ENCODE results near the gene SCRN1. TPM values are rescaled to one million over a fixed set of nuclear protein-coding genes. Genes with fewer than 3 reads are reported as not detected.
A peak's percentile ranks its signal among the peaks of the same experiment; 100 is the strongest.

Gene SCRN1
- total and polyA plus RNA-seq, 2 of the 13 experiments (the other 11 are each of a cell fraction or from before 2014, with no cell fraction given) = 43.2 to 49.8 TPM

DNA sequence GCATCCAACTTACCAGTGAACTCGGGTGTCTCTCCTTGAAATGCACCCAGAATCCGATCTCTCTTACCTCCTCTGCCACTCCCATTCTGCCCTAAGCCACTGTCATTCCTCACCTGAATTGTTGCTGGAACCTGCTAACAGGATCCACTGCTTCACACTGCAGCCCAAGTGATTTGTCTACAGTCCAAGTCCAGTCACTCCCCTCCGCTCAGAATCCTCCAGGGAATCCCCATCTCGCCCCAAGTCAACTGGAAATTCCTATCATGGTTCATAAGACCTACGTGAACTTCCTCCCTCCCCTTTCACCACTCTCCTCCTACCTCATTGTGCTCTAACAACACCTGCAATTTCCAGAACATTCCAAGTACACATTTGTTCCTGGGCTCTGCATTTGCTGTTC, 91.3 kb downstream of the SCRN1 start (continued):
- no peak for TF ChIP-seq GFI1 (CRISPR knock-in tag; IDR thresholded peaks at IDR 0.05; ENCODE audit: borderline replicate concordance)
- TF ChIP-seq ZNF10 (CRISPR knock-in tag; IDR thresholded peaks at IDR 0.05; ENCODE audit: borderline replicate concordance, low read depth) = no peak
- TF ChIP-seq SSRP1 (CRISPR knock-in tag; IDR thresholded peaks at IDR 0.05) = no peak
- TF ChIP-seq ZNF576 (CRISPR knock-in tag; IDR thresholded peaks at IDR 0.05) = no peak
- no peak for TF ChIP-seq GPN1 (CRISPR knock-in tag; IDR thresholded peaks at IDR 0.05; ENCODE audit: borderline replicate concordance)
- no peak for TF ChIP-seq ZNF572 (CRISPR knock-in tag; IDR thresholded peaks at IDR 0.05)
- TF ChIP-seq PAX8 (CRISPR knock-in tag; IDR thresholded peaks at IDR 0.05; ENCODE audit: borderline replicate concordance) = no peak
- TF ChIP-seq ZBTB21 (CRISPR knock-in tag; IDR thresholded peaks at IDR 0.05) = no peak
- no peak for TF ChIP-seq ELF1 (CRISPR knock-in tag; IDR thresholded peaks at IDR 0.05)
- no peak for TF ChIP-seq HOXA9 (CRISPR knock-in tag; IDR thresholded peaks at IDR 0.05; ENCODE audit: borderline replicate concordance)

DNA sequence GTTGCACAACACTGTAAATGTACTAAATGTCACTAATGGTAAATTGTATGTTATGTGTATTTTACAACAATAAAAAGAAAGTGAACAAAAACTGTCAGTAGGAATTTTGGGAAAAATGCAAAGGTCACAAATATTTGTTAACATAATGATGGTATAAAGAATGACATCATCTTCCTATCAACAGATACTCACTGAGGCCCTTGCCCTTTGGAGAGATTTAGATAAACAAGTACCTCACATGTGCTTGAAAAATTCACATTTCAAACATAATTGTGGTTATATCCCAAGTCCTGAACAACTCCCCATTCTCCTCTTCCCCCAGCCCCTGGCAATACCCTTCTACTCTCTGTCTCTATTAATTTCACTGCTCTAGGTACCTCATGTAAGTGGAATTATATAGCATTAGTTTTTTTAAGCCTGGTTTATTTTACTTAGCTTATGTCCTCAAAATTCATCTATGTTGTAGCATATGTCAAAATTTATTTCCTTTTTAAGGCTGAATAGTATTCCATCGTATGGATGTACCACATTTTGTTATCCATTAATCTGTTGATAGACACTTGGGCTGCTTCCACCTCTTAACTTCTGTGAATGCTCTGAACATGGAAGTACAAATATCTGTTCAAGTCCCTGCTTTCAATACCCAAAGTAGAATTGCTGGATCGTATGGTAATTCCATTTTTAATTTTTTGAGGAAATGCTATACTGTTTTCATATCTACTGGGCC, 92.8 kb downstream of the SCRN1 start:
- no TSS peak for BruUV-seq (replicated peaks)
- Histone ChIP-seq H3K4me1 (ENCODE audit: insufficient read depth, low read length) (no peaks in the 10 kb centered on the region), H3K4me3 (replicated peaks in 1 of 3; ENCODE audit: insufficient read depth in 1 of 3, low read depth in 2 of 3, low read length in 3 of 3) (no peak overlapping the region), H4K20me1 (ENCODE audit: insufficient read depth, low read length) (no peaks in the 10 kb centered on the region), H3K27me3 (ENCODE audit: control insufficient read depth in 1 of 2, insufficient read depth in 2 of 2, low read length in 2 of 2) (peaks cover 0 to 8% of the 10 kb centered on the region in 2 experiments; a peak in 1 of 5 replicates), H2AFZ (ENCODE audit: low read length) (no peak overlapping the region), H3K9me3 (ENCODE audit: low read length) (no peaks in the 10 kb centered on the region), H3K36me3 (replicated peaks in 1 of 2; ENCODE audit: control insufficient read depth in 1 of 2, insufficient read depth in 2 of 2, low read length in 2 of 2) (no peaks in the 10 kb centered on the region), H3K79me2 (ENCODE audit: insufficient read depth, low read length) (no peaks in the 10 kb centered on the region), H3K4me2 (ENCODE audit: low read depth, low read length) (no peak overlapping the region), H3K27ac (ENCODE audit: extremely low read length, insufficient read depth, low read length) (no peak overlapping the region), H3K9ac (ENCODE audit: insufficient read depth, low read depth, low read length) (no peak overlapping the region)
- CTCF ChIA-PET (ENCODE audit: low intra/inter-chr PET ratio, low total read pairs) = no interaction called here
- peak; percentile 89 for TF ChIP-seq ATF7 (IDR thresholded peaks at IDR 0.05)
- no peak for TF ChIP-seq ATF7 (CRISPR knock-in tag; IDR thresholded peaks at IDR 0.05)
- TF ChIP-seq, protein P1, sequence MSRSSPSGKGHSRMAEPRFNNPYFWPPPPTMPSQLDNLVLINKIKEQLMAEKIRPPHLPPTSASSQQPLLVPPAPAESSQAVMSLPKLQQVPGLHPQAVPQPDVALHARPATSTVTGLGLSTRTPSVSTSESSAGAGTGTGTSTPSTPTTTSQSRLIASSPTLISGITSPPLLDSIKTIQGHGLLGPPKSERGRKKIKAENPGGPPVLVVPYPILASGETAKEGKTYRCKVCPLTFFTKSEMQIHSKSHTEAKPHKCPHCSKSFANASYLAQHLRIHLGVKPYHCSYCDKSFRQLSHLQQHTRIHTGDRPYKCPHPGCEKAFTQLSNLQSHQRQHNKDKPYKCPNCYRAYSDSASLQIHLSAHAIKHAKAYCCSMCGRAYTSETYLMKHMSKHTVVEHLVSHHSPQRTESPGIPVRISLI (CRISPR knock-in tag; IDR thresholded peaks at IDR 0.05; ENCODE audit: borderline replicate concordance) = no peak
- TF ChIP-seq NFE2L1 (CRISPR knock-in tag; IDR thresholded peaks at IDR 0.05; ENCODE audit: borderline replicate concordance) = no peak
- no peak for TF ChIP-seq ZNF550 (CRISPR knock-in tag; IDR thresholded peaks at IDR 0.05; ENCODE audit: borderline replicate concordance)
- TF ChIP-seq, protein P2, sequence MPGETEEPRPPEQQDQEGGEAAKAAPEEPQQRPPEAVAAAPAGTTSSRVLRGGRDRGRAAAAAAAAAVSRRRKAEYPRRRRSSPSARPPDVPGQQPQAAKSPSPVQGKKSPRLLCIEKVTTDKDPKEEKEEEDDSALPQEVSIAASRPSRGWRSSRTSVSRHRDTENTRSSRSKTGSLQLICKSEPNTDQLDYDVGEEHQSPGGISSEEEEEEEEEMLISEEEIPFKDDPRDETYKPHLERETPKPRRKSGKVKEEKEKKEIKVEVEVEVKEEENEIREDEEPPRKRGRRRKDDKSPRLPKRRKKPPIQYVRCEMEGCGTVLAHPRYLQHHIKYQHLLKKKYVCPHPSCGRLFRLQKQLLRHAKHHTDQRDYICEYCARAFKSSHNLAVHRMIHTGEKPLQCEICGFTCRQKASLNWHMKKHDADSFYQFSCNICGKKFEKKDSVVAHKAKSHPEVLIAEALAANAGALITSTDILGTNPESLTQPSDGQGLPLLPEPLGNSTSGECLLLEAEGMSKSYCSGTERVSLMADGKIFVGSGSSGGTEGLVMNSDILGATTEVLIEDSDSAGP (CRISPR knock-in tag; IDR thresholded peaks at IDR 0.05; ENCODE audit: borderline replicate concordance) = no peak
- intact Hi-C loops (cut with micrococcal nuclease; ENCODE audit: unreplicated experiment) = no loop called here
- POLR2A ChIA-PET = no interaction called here
- no peak for DNase-seq (ENCODE audit: low spot score)
- no peak for FAIRE-seq
- no peak for ATAC-seq
- 3% methylated on average over 2 of the region's 2 CpGs for WGBS (ENCODE audit: low lambda C conversion rate)
- in situ Hi-C loops (cut with HindIII; ENCODE audit: extremely low pct_ligation_motif_present, low pct_unique_long_range_greater_than_20kb) = no loop called here

All from HepG2 (cell line).